Stimulated activated CD8-positive, alpha-beta memory T cell treated with anti-CD3 and anti-CD28 coated beads, Interleukin-15, amount 100 ng/mL, for 4 hours (primary cell): ENCODE measurements around the gene ACTG1.

Experiments used
- DNase-seq, 2 donors: peaks; one replicate each; pipeline ENCODE4 v3.0.0-alpha.2; 2020; ENCODE audit warnings: low read depth in 2 of 2

ACTG1 gene

DNA sequence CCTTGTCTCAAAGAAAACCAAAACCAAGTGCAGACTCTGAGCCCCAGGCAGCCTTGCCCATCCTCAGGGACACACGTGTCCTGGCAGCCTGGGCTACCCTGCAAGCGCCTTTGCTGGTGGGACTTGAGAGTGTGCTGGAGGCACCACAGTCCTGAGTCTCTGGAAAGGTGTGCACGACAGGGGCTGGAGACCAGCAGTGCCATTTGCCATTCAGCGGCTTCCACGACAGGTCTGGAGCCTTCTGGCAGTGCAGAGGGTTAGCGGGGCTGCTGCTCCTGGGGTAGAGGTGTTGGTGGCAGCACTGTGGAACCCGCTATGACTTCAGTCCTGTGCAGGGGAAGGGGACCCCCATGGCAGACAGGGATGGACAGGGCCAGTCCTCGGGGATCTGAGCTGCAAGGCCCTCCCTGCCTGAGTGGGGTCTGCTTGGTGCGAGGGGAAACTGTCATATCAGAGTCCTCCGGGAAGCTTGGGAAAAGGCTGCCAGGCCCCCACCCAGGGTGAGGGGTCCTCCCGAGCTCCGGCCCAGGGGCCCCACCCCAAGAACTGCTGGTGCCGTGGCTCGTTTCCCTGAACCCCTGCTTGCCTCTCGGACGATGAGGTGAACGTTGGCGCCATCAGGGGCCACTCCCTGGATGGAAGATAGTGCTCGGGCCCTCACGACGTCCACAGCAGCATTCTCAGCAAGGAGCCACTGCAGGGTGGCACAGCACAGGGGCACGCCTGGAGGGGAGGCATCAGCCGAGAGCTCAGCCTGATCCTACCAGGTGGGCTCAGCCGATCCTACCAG, 32.8 kb upstream of the ACTG1 start:
- DNase-seq: no peak

DNA sequence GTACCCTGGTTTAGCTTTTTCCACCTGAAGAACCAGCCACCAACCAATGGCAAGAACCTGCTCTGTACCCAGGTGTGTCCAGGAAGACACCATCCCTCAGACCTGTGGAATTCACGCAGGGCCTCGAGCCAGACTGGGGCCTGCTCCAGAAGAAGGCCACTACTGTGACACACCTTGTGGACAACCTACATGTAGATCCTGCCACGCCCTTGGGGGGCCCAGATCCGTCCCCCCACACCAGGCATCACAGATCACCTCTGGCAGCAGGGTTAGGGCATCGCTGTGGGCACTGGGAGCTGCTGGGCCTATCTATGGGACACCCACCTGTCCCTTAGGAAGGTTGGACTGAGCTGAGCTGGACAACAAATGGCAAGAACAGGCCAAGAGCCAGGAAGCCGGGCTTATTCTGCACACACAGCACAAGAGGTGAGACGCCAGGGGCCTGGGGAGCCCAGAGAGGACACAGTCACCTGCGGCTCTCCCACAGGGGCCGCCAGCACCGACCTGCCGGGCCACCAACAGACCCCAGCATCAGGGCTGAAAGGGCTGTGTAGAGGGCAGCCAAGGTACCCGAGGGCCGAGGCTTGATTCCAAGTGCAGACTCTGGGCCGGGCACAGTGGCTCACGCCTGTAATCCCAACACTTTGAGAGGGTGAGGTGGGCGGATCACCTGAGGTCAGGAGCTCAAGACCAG, 31.8 kb upstream of the ACTG1 start:
- no peak for DNase-seq

DNA sequence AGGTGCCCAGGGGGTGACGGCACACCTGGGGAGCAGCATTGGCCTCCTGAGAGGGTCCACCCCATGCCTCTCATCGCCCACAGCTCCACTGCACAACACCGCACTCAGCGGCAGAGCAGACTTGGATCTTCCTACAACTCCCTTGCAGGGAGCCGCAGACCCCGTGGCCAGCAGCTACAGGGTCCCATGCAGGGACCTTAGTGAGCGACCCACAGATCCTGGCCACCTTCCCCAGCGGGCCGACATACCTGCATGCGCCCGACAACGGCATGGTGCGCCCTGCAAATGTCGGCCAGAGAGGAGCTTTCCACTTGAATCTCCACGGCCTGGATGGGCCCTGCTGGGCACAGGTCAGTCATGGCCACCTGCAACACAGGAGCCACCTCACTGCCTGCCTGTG, 31.2 kb upstream of the ACTG1 start:
- no peak for DNase-seq

DNA sequence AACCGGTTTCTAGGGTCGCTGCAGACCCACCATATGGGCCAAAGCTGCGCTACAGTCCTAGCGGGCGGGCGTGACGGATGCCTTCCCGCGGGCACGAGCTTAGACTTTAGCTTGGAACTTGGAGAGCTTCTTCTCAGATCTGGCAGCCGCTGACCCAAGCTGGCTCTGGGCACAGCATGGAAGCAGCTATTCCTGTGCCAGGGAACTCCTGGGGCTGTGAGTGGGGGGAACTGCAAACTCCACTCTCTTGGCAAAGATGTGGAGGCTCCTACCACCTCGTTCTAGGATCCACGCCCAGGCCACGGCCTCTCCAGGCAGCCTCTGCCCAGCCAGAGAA, 30.7 kb upstream of the ACTG1 start:
- DNase-seq: no peak

DNA sequence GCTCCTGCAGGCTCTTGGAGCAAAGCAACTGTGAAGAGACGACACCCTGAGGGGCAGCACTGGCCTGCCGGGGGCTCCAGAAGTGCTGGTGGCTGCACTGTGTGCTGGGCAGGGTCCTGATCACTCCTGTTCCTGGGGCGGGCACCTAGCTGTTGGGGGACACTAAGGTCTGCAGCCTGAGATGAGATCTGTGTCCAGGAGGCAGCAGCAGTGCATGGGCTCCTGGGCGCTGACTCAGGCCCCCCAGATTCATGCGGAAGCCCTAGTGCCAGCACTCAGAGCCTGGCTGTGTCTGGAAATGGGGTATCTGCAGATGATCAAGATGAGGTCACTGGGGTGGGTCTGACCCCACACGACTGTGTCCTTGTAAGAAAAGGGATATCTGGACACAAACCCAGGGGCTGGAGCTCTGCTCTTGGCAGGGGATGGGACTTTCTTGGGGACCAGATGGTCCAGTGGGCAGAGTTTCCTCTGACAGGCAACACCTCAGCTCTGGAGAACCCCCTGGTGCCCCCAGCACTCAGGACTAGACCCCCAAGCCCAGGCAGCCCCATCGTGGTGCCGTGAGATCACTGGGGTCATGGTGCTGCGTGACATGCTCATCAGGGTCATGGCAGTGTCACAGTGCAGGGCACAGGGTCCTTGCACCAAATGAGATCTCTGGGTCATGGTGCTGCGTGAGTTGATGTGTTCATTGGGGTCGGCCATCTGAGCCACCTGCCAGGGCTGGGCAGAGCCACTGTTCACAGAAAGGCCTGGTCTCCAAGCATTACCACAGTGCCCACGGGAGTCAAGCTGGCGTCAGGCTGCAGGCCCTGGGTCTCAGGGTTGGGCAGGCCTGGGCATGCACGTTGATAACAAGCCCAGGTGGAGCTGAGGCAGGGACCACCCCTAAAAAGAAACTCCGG, 30.1 kb upstream of the ACTG1 start:
- DNase-seq: no peak

DNA sequence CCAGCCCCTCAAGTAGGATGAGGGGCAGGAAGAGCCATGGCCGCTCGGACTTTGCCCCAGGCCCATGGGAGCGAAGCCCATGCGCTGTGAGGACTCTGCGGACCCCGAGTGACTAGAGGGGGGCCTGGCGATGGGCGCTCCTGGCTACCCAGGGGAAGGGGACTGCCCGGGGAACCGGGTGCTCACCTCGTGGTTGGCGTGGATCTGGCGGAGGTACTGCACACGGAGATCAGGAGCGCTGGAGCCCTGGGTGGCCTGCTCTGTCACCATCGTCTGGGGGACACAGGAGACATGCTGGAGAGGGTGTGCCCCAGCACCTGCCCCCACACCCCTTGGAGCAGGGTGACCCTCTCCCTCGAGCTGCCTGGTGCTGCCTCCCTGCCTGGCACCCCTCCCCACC, 28.5 kb upstream of the ACTG1 start:
- DNase-seq: no peak

- DNase-seq: no peak
These were observed 28.1 kb upstream of the ACTG1 start for GRCh38 chr17:81540676-81541027.

DNA sequence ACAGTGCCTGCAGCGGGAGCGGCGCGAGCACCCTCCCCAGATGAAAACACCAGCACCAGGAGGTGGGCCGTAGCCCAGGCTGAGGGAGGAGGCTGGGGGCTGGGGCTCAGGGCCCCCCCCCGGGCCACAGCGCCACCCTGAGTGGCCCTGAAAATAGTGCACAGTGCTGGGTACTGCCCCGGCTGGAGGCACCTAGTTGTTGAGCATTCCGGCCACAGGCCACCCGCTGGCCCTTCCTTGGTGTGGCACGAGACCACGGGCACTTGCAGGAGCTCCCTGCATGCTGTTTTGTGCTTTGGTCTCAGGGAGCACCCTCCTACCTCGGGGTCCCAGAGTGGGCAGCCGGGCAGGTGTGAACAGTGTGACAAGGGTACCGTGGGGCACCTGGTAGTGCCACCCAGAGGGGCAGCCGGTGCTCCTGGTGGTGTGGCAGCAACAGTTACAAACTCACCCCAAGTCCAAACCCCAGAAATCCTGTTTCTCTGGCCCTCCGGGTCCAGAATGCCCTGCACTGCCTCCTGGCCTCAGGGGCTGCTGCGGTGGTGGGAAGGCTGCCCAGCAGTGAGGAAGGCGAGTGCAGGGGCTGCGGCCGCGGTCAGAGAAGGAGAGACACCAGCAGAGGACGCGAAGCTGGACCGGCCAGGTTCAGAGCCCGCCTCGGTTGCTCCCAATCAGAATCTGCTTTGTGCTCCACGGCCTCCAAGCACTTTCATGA, 27.5 kb upstream of the ACTG1 start:
- DNase-seq: no peak

- DNase-seq: no peak
These were observed 26.9 kb upstream of the ACTG1 start for GRCh38 chr17:81539571-81539900.

- no peak for DNase-seq
These were observed 26.3 kb upstream of the ACTG1 start for GRCh38 chr17:81538651-81539570.

GRCh38 chr17:81537856-81538555, 25.4 kb upstream of the ACTG1 start:
- no peak for DNase-seq

GRCh38 chr17:81537343-81537855, 24.8 kb upstream of the ACTG1 start:
- DNase-seq: no peak

DNA sequence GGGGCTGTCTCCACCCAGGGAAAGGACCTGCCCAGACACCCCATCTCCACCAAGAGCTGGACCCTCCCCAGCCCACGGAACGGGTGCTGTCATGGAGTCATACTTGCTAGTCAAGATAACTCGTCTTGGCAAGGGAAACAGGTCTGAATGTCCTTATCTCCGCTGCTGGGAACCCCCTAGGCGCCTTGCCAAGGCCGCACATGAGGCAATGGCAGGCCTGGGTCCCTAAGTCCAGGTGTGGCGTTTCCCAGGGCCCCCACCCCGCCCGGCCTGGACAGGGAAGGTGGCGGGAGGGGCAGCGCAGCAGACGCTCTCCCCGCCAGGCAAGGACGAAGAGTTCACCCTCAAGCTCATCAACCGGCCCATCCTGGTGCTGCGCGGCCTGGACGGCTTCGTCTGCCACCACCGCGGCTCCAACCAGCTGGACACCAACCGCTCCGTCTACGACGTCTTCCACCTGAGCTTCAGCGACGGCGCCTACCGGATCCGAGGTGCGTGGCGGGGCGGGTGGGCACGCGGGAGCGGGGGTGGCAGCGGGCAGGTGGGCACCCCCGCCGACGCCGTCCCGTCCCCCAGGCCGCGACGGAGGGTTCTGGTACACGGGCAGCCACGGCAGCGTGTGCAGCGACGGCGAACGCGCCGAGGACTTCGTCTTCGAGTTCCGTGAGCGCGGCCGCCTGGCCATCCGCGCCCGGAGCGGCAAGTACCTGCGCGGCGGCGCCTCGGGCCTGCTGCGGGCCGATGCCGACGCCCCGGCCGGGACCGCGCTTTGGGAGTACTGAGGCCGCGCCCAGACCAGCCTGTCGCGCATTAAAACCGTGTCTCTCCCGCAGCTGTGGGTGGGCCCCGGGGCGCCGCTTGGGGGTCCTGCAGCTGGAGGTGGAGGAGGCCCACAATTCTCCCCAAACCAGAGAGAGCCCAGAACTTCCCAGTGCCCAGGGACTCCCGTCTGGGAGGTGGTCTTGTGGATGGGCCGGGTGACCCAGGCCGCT, 24.0 kb upstream of the ACTG1 start:
- no peak for DNase-seq

DNA sequence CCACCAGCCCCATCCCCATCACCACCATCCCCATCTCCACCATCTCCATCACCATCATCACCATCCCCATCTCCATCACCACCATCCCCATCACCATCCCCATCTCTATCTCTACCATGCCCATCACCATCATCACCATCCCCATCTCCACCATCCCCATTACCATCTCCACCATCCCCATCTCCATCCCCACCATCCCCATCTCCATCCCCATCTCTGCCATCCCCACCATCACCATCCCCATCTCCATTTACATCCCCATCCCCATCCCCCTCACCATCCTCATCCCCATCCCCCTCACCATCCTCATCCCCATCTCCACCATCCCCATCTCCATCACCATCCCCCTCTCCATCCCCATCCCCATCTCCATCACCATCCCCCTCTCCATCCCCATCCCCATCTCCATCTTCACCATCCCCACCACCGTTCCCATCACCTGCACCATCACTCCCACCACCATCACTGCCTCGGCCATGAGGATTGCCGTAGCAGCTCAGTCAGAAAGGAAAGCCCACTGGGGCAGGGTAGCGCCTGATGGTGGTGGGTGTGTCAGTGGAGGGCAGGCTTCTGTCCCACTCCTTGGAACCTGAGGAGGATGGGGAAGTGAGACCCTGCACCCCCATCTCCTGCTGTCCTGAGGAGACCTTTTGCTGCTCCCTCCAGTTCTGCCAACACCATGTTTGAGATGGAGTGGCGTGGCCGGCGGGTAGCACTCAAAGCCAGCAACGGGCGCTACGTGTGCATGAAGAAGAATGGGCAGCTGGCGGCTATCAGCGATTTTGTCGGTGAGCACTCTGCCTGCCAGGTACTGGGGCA, 23.1 kb upstream of the ACTG1 start:
- no peak for DNase-seq

- DNase-seq: no peak
These were observed 22.4 kb upstream of the ACTG1 start for GRCh38 chr17:81535007-81535328.

DNA sequence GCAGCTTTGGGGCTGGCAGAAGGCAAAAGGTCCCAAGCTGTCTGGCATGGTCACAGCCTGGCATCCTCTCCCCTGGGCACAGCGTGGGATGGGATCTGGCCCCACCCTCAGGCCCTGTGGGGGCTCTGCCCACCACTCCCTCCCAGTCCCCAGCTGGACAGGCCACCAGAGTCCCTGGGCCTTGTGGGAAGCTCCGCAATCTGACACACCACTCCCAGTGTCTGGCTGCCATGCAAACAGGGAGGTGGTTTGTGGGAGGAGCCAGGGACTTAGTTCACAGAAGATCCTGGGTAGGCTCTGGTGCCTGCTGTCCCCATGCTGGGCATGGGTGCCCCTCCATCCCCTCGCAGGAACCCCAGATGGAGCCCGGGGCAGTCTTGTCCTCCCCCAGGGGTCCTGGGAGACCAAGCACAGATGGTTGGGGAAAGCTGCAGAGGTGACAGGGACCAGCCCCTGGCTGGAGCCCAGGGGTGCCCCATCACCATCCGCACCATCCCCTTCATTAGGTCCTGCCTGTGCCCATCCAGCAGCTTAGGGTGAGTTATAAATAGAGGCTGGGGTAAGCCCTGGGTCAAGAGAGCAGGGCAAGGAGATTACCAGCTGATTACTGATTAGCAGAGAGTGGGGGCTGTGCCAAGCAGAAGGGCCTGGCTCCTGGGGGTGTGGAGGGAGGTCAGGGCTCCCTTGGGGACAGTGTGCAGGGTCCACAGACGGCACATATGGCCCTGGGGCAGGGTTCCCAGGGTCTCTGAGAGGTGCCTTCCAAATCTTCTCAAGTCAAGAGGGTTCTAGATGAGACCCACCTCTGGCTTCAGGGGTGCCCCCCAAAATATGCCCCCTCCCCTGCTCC, 21.8 kb upstream of the ACTG1 start:
- no peak for DNase-seq
